Activated CD4-positive, CD25-positive, alpha-beta regulatory T cell treated with anti-CD3 and anti-CD28 coated beads, Interleukin-2, amount 50 U/mL, for 16 hours (primary cell): ENCODE results near the gene ATXN1.

Experiments
- DNase-seq: peaks from one replicate; pipeline ENCODE4 v3.0.0-alpha.2; 2020; ENCODE audit warnings: low read depth, low spot score

Gene ATXN1

GRCh38 chr6:16743664-16744210 is 17.5 kb downstream of the ATXN1 start:
- DNase-seq: no peak

- DNase-seq: no peak
Observed at GRCh38 chr6:16742116-16742515, 19.1 kb downstream of the ATXN1 start.

- no peak for DNase-seq
Observed at GRCh38 chr6:16741112-16742016, 19.9 kb downstream of the ATXN1 start.

GRCh38 chr6:16740097-16740496 is 21.2 kb downstream of the ATXN1 start:
- no peak for DNase-seq

- DNase-seq: no peak
Observed at GRCh38 chr6:16739329-16739801, 21.9 kb downstream of the ATXN1 start.

GRCh38 chr6:16737925-16738324 is 23.3 kb downstream of the ATXN1 start:
- DNase-seq: no peak

- DNase-seq: no peak
Observed at GRCh38 chr6:16736856-16737775, 24.1 kb downstream of the ATXN1 start.

GRCh38 chr6:16735014-16735413 is 26.2 kb downstream of the ATXN1 start:
- no peak for DNase-seq

GRCh38 chr6:16733085-16733484 is 28.2 kb downstream of the ATXN1 start:
- no peak for DNase-seq

- DNase-seq: no peak
Observed at GRCh38 chr6:16731478-16732051, 29.7 kb downstream of the ATXN1 start.

GRCh38 chr6:16730738-16731477 is 30.4 kb downstream of the ATXN1 start:
- DNase-seq: no peak

GRCh38 chr6:16729744-16730143 is 31.5 kb downstream of the ATXN1 start:
- DNase-seq: no peak

- no peak for DNase-seq
Observed at GRCh38 chr6:16729183-16729691, 32.0 kb downstream of the ATXN1 start.

GRCh38 chr6:16728513-16729182 is 32.6 kb downstream of the ATXN1 start:
- no peak for DNase-seq

GRCh38 chr6:16727996-16728395 is 33.3 kb downstream of the ATXN1 start:
- DNase-seq: no peak

- DNase-seq: no peak
Observed at GRCh38 chr6:16725145-16725864, 36.0 kb downstream of the ATXN1 start.

GRCh38 chr6:16723826-16724225 is 37.4 kb downstream of the ATXN1 start:
- DNase-seq: no peak

GRCh38 chr6:16723402-16723801 is 37.9 kb downstream of the ATXN1 start:
- DNase-seq: no peak

GRCh38 chr6:16722630-16723029 is 38.6 kb downstream of the ATXN1 start:
- no peak for DNase-seq

- no peak for DNase-seq
Observed at GRCh38 chr6:16721977-16722376, 39.3 kb downstream of the ATXN1 start.
